HUES6 (cell line): ENCODE results near the gene ATRX.
"Not testable (repeated sequence)": the region's sequence is repeated elsewhere in the genome, so short reads cannot be mapped to it uniquely, and the experiment has no call there.

Experiments used
- H3K27ac ChIP-seq: 2 replicates; pipeline ENCODE4 v1.7.0; 2013; ENCODE audit warnings: low read depth, mild to moderate bottlenecking, low read length, inconsistent platforms
- H3K27me3 ChIP-seq: 2 replicates; pipeline ENCODE4 v1.6.1; 2013; ENCODE audit warnings: low read length; ENCODE audit not compliant: control insufficient read depth, insufficient read depth
- H3K36me3 ChIP-seq: 2 replicates; pipeline ENCODE4 v1.6.1; 2013; ENCODE audit warnings: low read length; ENCODE audit not compliant: control insufficient read depth, insufficient read depth
- H3K4me1 ChIP-seq: 2 replicates; pipeline ENCODE4 v1.6.1; 2013; ENCODE audit warnings: low read length; ENCODE audit not compliant: control insufficient read depth, insufficient read depth
- H3K4me3 ChIP-seq: 2 replicates; pipeline ENCODE4 v1.5.1; 2013; ENCODE audit warnings: low read depth, low read length
- H3K9ac ChIP-seq: one replicate; pipeline ENCODE4 v1.6.1; 2013; ENCODE audit warnings: mild to moderate bottlenecking, low read length
- H3K9me3 ChIP-seq: 2 replicates; pipeline ENCODE4 v1.6.1; 2013; ENCODE audit warnings: low read depth, low read length; ENCODE audit not compliant: control insufficient read depth, insufficient read depth

The ATRX gene, protein sequence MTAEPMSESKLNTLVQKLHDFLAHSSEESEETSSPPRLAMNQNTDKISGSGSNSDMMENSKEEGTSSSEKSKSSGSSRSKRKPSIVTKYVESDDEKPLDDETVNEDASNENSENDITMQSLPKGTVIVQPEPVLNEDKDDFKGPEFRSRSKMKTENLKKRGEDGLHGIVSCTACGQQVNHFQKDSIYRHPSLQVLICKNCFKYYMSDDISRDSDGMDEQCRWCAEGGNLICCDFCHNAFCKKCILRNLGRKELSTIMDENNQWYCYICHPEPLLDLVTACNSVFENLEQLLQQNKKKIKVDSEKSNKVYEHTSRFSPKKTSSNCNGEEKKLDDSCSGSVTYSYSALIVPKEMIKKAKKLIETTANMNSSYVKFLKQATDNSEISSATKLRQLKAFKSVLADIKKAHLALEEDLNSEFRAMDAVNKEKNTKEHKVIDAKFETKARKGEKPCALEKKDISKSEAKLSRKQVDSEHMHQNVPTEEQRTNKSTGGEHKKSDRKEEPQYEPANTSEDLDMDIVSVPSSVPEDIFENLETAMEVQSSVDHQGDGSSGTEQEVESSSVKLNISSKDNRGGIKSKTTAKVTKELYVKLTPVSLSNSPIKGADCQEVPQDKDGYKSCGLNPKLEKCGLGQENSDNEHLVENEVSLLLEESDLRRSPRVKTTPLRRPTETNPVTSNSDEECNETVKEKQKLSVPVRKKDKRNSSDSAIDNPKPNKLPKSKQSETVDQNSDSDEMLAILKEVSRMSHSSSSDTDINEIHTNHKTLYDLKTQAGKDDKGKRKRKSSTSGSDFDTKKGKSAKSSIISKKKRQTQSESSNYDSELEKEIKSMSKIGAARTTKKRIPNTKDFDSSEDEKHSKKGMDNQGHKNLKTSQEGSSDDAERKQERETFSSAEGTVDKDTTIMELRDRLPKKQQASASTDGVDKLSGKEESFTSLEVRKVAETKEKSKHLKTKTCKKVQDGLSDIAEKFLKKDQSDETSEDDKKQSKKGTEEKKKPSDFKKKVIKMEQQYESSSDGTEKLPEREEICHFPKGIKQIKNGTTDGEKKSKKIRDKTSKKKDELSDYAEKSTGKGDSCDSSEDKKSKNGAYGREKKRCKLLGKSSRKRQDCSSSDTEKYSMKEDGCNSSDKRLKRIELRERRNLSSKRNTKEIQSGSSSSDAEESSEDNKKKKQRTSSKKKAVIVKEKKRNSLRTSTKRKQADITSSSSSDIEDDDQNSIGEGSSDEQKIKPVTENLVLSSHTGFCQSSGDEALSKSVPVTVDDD (N-terminal part only)

GRCh38 chrX:77785486-77786364 lies at the start of gene ATRX:
Gene ATRX (minus strand): TSS chrX:77786216. CDS start chrX:77786001, 215 bp downstream.
- Histone ChIP-seq H3K4me3 (peak within 1 kb of the TSS; percentile 90), H3K36me3 (no peaks in the 10 kb centered on the region), H3K4me1 (no peaks in the 10 kb centered on the region), H3K9ac (peak within 1 kb of the TSS; percentile 99), H3K27ac (peak within 1 kb of the TSS; percentile 96), H3K9me3 (peaks cover 6% of the 10 kb centered on the region; the same call in 1 of the 2 replicates), H3K27me3 (no peaks in the 10 kb centered on the region)

GRCh38 chrX:77831544-77831943 lies 45.5 kb upstream of the ATRX start:
- not testable (repeated sequence) for H3K9ac ChIP-seq, H3K9me3 ChIP-seq, H3K27ac ChIP-seq, H3K27me3 ChIP-seq, H3K4me1 ChIP-seq, H3K4me3 ChIP-seq
- peaks cover 10% of the 10 kb centered on the region for H3K36me3 ChIP-seq

DNA sequence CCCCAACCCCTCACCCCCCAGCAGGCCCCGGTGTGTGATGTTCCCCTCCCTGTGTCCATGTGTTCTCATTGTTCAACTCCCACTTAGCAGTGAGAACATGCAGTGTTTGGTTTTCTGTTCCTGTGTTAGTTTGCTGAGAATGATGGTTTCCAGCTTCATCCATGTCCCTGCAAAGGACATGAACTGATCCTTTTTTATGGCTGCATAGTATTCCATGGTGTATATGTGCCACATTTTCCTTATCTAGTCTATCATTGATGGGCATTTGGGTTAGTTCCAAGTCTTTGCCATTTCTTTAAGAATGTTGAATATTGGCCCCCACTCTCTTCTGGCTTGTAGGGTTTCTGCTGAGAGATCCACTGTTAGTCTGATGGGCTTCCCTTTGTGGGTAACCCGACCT lies 36.0 kb upstream of the ATRX start:
- not testable (repeated sequence) for H3K9ac ChIP-seq, H3K4me3 ChIP-seq, H3K4me1 ChIP-seq, H3K27ac ChIP-seq, H3K36me3 ChIP-seq, H3K27me3 ChIP-seq
- peaks cover 11% of the 10 kb centered on the region; the same call in 1 of the 2 replicates for H3K9me3 ChIP-seq

- Histone ChIP-seq H3K4me1 (no peaks in the 10 kb centered on the region), H3K4me3 (no peak overlapping the region), H3K36me3 (no peaks in the 10 kb centered on the region), H3K27ac (no peak overlapping the region), H3K9ac (no peak overlapping the region), H3K9me3 (peaks cover 10% of the 10 kb centered on the region; the same call in 1 of the 2 replicates), H3K27me3 (no peaks in the 10 kb centered on the region)
Observed at GRCh38 chrX:77820091-77820727, 34.2 kb upstream of the ATRX start.

- H3K27ac ChIP-seq: no peak overlapping the region
- H3K27me3 ChIP-seq: no peaks in the 10 kb centered on the region
- no peaks in the 10 kb centered on the region for H3K4me1 ChIP-seq
- H3K4me3 ChIP-seq: no peak overlapping the region
- H3K9ac ChIP-seq: no peak overlapping the region
- H3K36me3 ChIP-seq: no peaks in the 10 kb centered on the region
- H3K9me3 ChIP-seq: no peaks in the 10 kb centered on the region; the same call in 1 of the 2 replicates
Observed at GRCh38 chrX:77814210-77814609, 28.2 kb upstream of the ATRX start.

- no peaks in the 10 kb centered on the region for H3K4me1 ChIP-seq
- no peaks in the 10 kb centered on the region; the same call in 1 of the 2 replicates for H3K9me3 ChIP-seq
- no peaks in the 10 kb centered on the region for H3K27me3 ChIP-seq
- no peak overlapping the region for H3K27ac ChIP-seq
- H3K4me3 ChIP-seq: no peak overlapping the region
- no peaks in the 10 kb centered on the region for H3K36me3 ChIP-seq
- H3K9ac ChIP-seq: no peak overlapping the region
Observed at GRCh38 chrX:77802201-77802600, 16.2 kb upstream of the ATRX start.

- no peaks in the 10 kb centered on the region for H3K36me3 ChIP-seq
- H3K27ac ChIP-seq: no peak overlapping the region
- peaks cover 5% of the 10 kb centered on the region; the same call in 1 of the 2 replicates for H3K9me3 ChIP-seq
- H3K4me3 ChIP-seq: no peak overlapping the region
- H3K9ac ChIP-seq: no peak overlapping the region
- no peaks in the 10 kb centered on the region for H3K4me1 ChIP-seq
- no peaks in the 10 kb centered on the region for H3K27me3 ChIP-seq
Observed at GRCh38 chrX:77795124-77795523, 9.1 kb upstream of the ATRX start.

- Histone ChIP-seq H3K27me3 (no peaks in the 10 kb centered on the region), H3K9ac (no peak overlapping the region), H3K9me3 (peaks cover 5% of the 10 kb centered on the region; the same call in 1 of the 2 replicates), H3K36me3 (no peaks in the 10 kb centered on the region), H3K27ac (no peak overlapping the region), H3K4me1 (no peaks in the 10 kb centered on the region), H3K4me3 (no peak overlapping the region)
Observed at GRCh38 chrX:77793946-77794345, 7.9 kb upstream of the ATRX start.

GRCh38 chrX:77788050-77788449 lies 2.0 kb upstream of the ATRX start:
- Histone ChIP-seq H3K27ac (no peak overlapping the region), H3K36me3 (no peaks in the 10 kb centered on the region), H3K4me3 (no peak overlapping the region), H3K9ac (no peak overlapping the region), H3K9me3 (peaks cover 4% of the 10 kb centered on the region; the same call in 1 of the 2 replicates), H3K27me3 (no peaks in the 10 kb centered on the region), H3K4me1 (no peaks in the 10 kb centered on the region)
